WERI-Rb-1 (cell line): Measurements from ENCODE around the gene EME1.

ENCODE experiments used
- DNase-seq: peaks from one replicate; pipeline ENCODE4 v3.0.0-alpha.2; 2020
- H3K27ac ChIP-seq: fragments of 250-450 bp; sonication (Bioruptor Pico); 2 replicates; pipeline ENCODE4 v1.5.1; 2020; ENCODE audit warnings: mild to moderate bottlenecking, moderate library complexity
- H3K27me3 ChIP-seq: fragments of 250-450 bp; sonication (Bioruptor Pico); 2 replicates; pipeline ENCODE4 v1.5.1; 2021; ENCODE audit warnings: mild to moderate bottlenecking, low read depth, moderate library complexity; ENCODE audit not compliant: insufficient read depth, severe bottlenecking
- H3K36me3 ChIP-seq: fragments of 250-450 bp; sonication (Bioruptor Pico); 2 replicates; pipeline ENCODE4 v1.5.1; 2020; ENCODE audit warnings: mild to moderate bottlenecking, moderate library complexity
- H3K4me3 ChIP-seq: 2 replicates; pipeline ENCODE4 v1.5.1; 2011; ENCODE audit warnings: low read depth, mild to moderate bottlenecking, control low read depth, low read length
- H3K9me3 ChIP-seq: fragments of 250-450 bp; sonication (Bioruptor Pico); 2 replicates; pipeline ENCODE4 v1.5.1; 2021; ENCODE audit warnings: mild to moderate bottlenecking, moderate library complexity; ENCODE audit not compliant: severe bottlenecking
- TF ChIP-seq, protein P1 (sequence below): IDR thresholded peaks from 2 replicates; pipeline ENCODE4 v1.5.1; 2011; ENCODE audit warnings: low read depth, mild to moderate bottlenecking, control low read depth, inconsistent platforms, low read length

Gene EME1

DNA sequence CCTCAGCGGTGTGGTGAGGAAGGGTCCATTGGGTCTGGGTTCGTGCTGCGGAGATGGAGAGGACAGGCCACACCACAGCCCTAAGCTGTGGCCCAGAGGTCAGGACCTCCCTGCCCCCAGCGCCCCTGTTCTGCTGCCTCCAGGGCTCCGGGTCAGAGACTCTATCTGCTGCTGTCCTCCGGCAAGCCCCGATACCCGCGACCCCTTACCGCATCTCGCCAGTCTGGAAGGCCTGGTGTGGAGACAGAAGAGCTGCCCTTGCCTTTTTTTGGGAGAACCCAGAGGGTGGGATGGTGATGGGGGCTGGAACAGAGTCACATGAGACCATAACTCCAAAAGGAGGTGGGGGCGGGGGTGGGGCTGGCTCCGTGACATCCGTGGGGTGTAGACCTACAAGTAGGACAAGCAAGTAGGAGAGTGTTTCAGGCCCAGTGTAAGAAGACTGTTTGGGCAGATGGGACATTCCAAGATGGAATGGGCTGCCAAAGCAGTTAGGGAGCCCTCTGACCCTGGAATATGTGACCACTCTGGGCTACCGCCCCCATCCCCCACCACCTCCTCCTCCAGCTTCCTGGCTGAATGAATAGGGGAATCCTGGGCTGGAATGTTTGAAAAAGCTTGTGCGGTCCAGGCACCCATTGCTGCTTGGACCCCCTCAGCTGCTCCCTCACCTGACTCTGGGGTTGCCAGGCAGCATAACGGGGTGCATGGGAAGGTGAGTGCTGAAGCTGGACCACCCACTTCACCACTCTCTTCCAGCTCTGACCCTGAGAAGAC lies 25.7 kb upstream of the EME1 start:
- TF ChIP-seq, protein P1, sequence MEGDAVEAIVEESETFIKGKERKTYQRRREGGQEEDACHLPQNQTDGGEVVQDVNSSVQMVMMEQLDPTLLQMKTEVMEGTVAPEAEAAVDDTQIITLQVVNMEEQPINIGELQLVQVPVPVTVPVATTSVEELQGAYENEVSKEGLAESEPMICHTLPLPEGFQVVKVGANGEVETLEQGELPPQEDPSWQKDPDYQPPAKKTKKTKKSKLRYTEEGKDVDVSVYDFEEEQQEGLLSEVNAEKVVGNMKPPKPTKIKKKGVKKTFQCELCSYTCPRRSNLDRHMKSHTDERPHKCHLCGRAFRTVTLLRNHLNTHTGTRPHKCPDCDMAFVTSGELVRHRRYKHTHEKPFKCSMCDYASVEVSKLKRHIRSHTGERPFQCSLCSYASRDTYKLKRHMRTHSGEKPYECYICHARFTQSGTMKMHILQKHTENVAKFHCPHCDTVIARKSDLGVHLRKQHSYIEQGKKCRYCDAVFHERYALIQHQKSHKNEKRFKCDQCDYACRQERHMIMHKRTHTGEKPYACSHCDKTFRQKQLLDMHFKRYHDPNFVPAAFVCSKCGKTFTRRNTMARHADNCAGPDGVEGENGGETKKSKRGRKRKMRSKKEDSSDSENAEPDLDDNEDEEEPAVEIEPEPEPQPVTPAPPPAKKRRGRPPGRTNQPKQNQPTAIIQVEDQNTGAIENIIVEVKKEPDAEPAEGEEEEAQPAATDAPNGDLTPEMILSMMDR: no peak
- peaks cover 3% of the 10 kb centered on the region; the same call in 1 of the 2 replicates for H3K36me3 ChIP-seq
- no peak overlapping the region for H3K27ac ChIP-seq
- no peaks in the 10 kb centered on the region for H3K27me3 ChIP-seq
- DNase-seq: no peak
- H3K9me3 ChIP-seq: peaks cover under 1% of the 10 kb centered on the region
- peak overlapping the region; percentile 84 for H3K4me3 ChIP-seq

DNA sequence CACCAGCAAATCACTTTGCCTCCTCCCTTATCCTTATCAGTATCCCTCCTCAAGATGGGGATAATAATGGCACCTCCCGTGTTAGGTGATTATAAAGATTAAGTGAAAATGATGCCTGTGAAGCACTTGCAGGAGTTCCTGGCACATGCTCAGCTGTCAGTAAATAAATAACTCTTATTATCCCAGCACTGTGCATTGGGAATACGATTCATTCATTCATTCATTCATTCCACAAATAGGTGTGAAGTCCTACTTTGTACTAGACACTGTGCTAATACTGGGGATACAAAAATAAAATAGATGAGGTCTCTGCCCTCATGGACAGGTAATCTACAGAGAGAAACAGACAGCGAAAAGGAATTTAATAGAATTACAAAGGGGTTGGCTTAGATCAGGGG lies 25.1 kb upstream of the EME1 start:
- TF ChIP-seq, protein P1: no peak
- no peak for DNase-seq
- Histone ChIP-seq H3K27ac (no peak overlapping the region), H3K27me3 (no peaks in the 10 kb centered on the region), H3K36me3 (peaks cover 3% of the 10 kb centered on the region; the same call in 1 of the 2 replicates), H3K9me3 (no peaks in the 10 kb centered on the region), H3K4me3 (no peak overlapping the region)

DNA sequence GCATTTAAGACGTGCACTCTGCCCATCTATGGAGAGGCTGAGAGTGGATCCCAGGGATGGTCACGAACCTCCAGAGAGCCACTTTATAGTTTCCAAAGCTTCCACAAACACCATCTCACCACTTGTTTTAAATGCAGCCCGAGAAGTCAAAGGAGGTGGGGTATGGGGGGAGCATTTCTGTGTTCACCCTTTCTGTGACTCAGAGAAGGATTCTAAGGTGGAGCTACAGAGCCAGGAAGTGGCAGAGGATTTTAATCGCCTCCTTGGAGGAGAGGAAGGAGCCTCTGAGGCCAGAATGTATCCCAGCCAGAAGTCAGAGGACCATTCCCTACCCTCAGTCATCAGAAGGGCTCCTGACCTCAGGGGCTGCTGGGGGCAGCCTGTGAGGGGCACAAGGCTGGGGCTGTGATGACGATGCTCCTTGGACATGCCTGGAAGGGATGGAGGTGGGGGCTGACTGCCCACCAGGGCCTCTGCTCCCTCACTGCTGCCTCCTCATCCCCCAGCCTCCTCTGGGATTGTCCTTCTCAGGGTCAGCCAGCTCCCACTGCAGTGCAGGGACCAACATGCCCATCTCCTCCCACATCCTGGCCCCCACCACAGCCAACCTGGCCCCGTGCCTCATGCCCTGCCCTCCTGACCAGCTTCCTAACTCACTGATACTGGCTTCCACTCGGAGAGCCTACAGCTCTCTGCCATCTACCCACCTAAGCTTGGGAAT lies 24.3 kb upstream of the EME1 start:
- no peak overlapping the region for H3K4me3 ChIP-seq
- H3K27ac ChIP-seq: no peak overlapping the region
- H3K9me3 ChIP-seq: no peaks in the 10 kb centered on the region
- TF ChIP-seq, protein P1: no peak
- peaks cover 3% of the 10 kb centered on the region for H3K36me3 ChIP-seq
- H3K27me3 ChIP-seq: no peaks in the 10 kb centered on the region
- no peak for DNase-seq

DNA sequence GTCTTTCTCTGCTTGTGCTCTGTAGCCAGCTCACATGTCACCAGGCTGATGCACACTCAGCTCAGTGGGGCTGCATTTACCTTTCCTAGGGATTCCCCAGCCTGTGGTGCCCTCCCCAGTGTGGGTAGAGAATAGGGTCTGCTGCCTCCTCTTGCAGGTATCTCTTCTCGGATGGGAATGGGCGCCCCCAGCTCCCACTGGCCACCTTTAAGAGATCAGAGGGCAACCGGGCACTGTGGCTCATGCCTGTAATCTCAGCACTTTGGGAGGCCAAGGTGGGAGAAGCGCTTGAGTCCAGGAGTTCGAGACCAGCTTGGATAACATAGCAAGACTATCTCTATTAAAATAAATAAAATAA lies 23.8 kb upstream of the EME1 start:
- peaks cover 7% of the 10 kb centered on the region for H3K36me3 ChIP-seq
- H3K27me3 ChIP-seq: no peaks in the 10 kb centered on the region
- no peak overlapping the region for H3K27ac ChIP-seq
- DNase-seq: no peak
- TF ChIP-seq, protein P1: no peak
- H3K4me3 ChIP-seq: no peak overlapping the region
- H3K9me3 ChIP-seq: no peaks in the 10 kb centered on the region

DNA sequence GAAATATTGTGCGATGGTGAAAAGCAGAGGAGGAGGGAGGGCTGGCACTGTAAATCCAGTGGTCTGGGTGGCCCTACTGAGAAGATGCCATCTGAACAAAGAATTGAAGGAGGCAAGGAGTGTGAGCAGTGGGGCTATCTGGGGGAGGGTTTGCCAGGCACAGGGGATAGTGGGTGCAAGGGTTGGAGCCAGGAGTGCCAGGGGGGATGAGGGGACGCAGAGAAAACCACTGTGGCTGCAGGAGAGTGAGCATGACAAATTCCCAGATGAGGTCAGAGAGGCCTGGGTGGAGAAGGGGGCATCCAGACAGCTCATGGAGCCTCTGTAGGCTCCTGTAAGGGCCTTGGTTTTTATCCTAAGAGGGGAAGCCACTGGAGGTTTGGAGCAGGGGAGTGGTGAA lies 22.3 kb upstream of the EME1 start:
- no peak overlapping the region for H3K4me3 ChIP-seq
- no peaks in the 10 kb centered on the region for H3K27me3 ChIP-seq
- DNase-seq: no peak
- H3K27ac ChIP-seq: no peak overlapping the region
- TF ChIP-seq, protein P1: no peak
- peaks cover 22% of the 10 kb centered on the region for H3K36me3 ChIP-seq
- H3K9me3 ChIP-seq: no peaks in the 10 kb centered on the region
